BE2C (cell line): ENCODE data around the gene DIPK1A.

ENCODE experiments used
- DNase-seq: peaks from one replicate; pipeline ENCODE4 v3.0.0-alpha.2; 2020
- H3K27me3 ChIP-seq: fragments of 250-450 bp; sonication (Bioruptor Pico); 2 replicates; pipeline ENCODE4 v1.5.1; 2020; ENCODE audit warnings: mild to moderate bottlenecking
- H3K36me3 ChIP-seq: fragments of 250-450 bp; sonication (Bioruptor Pico); 2 replicates; pipeline ENCODE4 v1.5.1; 2020; ENCODE audit warnings: mild to moderate bottlenecking
- H3K4me1 ChIP-seq: fragments of 250-450 bp; sonication (Bioruptor Pico); 2 replicates; pipeline ENCODE4 v1.5.1; 2020
- H3K4me3 ChIP-seq: 2 replicates; pipeline ENCODE4 v1.5.1; 2011; ENCODE audit warnings: low read depth, low read length
- H3K9me3 ChIP-seq: fragments of 250-450 bp; sonication (Bioruptor Pico); 2 replicates; pipeline ENCODE4 v1.5.1; 2020
- CTCF ChIP-seq: IDR thresholded peaks from 2 replicates; pipeline ENCODE4 v1.5.1; 2012; ENCODE audit warnings: mild to moderate bottlenecking, low read depth, low read length

The DIPK1A gene

GRCh38 chr1:92882819-92883218, 78.4 kb downstream of the DIPK1A start:
- Histone ChIP-seq H3K36me3 (no peaks in the 10 kb centered on the region), H3K4me1 (no peaks in the 10 kb centered on the region; the same call in 1 of the 2 replicates), H3K4me3 (no peak overlapping the region), H3K9me3 (no peaks in the 10 kb centered on the region), H3K27me3 (no peaks in the 10 kb centered on the region)
- no peak for TF ChIP-seq CTCF
- no peak for DNase-seq

GRCh38 chr1:92881391-92881790, 79.9 kb downstream of the DIPK1A start:
- H3K27me3 ChIP-seq, result no peaks in the 10 kb centered on the region
- no peaks in the 10 kb centered on the region for H3K36me3 ChIP-seq
- no peaks in the 10 kb centered on the region for H3K9me3 ChIP-seq
- DNase-seq, result no peak
- no peak for TF ChIP-seq CTCF
- no peaks in the 10 kb centered on the region; the same call in 1 of the 2 replicates for H3K4me1 ChIP-seq
- no peak overlapping the region for H3K4me3 ChIP-seq

GRCh38 chr1:92879316-92879968, 81.8 kb downstream of the DIPK1A start:
- H3K4me1 ChIP-seq, result no peaks in the 10 kb centered on the region; the same call in 1 of the 2 replicates
- TF ChIP-seq CTCF, result no peak
- no peaks in the 10 kb centered on the region for H3K9me3 ChIP-seq
- no peaks in the 10 kb centered on the region for H3K27me3 ChIP-seq
- no peak for DNase-seq
- H3K4me3 ChIP-seq, result no peak overlapping the region
- no peaks in the 10 kb centered on the region for H3K36me3 ChIP-seq

- TF ChIP-seq CTCF, result no peak
- H3K27me3 ChIP-seq, result no peaks in the 10 kb centered on the region
- no peaks in the 10 kb centered on the region; the same call in 1 of the 2 replicates for H3K4me1 ChIP-seq
- no peaks in the 10 kb centered on the region for H3K9me3 ChIP-seq
- peak; percentile 46 for DNase-seq
- H3K4me3 ChIP-seq, result peak overlapping the region; percentile 2
- H3K36me3 ChIP-seq, result no peaks in the 10 kb centered on the region
Measured at GRCh38 chr1:92877792-92878191, 83.5 kb downstream of the DIPK1A start.

GRCh38 chr1:92877081-92877711, 84.1 kb downstream of the DIPK1A start:
- Histone ChIP-seq H3K4me3 (peak overlapping the region; percentile 12; the same call in 1 of the 2 replicates), H3K27me3 (no peaks in the 10 kb centered on the region), H3K9me3 (no peaks in the 10 kb centered on the region), H3K36me3 (no peaks in the 10 kb centered on the region), H3K4me1 (no peaks in the 10 kb centered on the region; the same call in 1 of the 2 replicates)
- no peak for DNase-seq
- TF ChIP-seq CTCF, result no peak

- H3K27me3 ChIP-seq, result no peaks in the 10 kb centered on the region
- H3K4me1 ChIP-seq, result no peaks in the 10 kb centered on the region; the same call in 1 of the 2 replicates
- TF ChIP-seq CTCF, result no peak
Measured at GRCh38 chr1:92876351-92876750, 84.9 kb downstream of the DIPK1A start.

More at GRCh38 chr1:92876351-92876750, 84.9 kb downstream of the DIPK1A start:
- no peaks in the 10 kb centered on the region for H3K9me3 ChIP-seq
- H3K4me3 ChIP-seq, result no peak overlapping the region
- H3K36me3 ChIP-seq, result no peaks in the 10 kb centered on the region
- no peak for DNase-seq
